ENCODE results near the gene MYO18B.

MYO18B gene

DNA sequence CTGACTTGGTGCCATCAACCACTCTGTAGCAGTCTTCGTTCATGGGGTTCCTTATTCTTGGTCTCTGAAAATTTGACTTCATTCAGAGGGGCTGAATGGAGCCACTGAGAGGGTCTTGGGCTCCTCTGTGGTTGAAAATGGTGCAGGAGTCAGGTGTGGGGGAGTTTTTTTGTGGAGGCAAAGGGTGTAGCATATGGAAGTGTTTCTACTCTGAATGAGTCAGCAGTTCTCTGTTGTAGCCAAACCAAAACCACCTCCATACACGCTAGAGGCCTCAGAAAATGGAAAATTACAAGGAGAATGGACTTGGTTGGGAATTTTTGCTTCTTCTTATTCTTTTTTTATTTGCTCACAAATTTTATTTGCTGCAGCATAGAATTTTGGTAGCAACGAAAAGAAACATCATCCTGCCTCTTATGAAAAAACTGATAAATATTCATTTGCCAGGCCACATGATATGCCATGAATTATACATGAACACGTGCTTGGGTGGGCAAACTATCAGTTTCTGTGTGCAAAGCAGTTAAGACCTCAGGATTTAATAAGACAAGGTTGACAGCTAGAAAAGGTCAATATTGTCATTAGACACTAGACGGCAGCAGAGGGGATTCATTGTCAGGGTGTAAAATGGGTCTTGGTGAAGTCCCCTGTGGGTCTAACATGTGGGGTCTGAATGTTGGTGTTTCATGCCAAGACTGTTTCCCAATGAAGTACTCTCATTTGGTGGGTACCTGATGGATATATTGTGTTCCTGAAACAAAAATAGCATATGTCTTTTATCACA lies 111.7 kb downstream of the MYO18B start:
- no peak for DNase-seq

DNA sequence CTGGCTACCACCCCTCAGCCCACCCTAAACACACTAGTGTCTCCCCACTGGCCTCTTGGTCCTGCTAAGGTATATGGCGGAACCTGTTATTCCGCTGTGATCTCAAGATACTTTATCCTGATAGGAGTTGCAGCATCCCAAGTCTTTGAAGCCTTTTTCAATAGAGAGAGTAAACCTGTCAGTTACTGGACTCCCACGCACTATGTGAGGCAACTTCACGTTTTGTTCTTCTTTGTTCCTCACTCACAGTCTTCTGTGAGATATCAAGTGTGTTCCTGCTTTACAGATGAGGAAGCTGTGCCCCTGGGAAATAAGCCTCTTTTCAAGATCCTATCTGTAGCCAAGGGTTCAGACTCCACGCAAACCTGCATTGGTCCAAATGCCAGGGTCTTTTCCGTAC lies 127.8 kb downstream of the MYO18B start:
- no peak for DNase-seq

DNA sequence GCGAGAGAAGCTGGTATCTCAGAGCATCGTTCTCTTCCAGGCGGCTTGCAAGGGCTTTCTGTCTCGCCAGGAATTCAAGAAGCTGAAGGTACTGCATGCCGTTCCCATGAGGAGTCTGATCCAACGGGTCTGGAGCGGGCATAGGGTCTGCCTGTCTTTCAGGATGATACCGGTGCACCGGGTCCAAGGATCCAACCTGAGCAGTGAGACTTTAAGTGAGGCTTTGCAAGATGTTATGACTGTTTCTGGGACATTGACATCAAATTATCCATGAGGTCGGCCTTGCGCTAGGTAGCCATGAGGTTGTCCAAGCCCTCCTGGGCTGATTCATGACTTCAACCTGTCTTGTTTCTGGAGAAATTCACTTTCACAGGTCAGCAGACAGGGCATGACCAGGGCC lies 132.3 kb downstream of the MYO18B start:
- DNase-seq: no peak

DNA sequence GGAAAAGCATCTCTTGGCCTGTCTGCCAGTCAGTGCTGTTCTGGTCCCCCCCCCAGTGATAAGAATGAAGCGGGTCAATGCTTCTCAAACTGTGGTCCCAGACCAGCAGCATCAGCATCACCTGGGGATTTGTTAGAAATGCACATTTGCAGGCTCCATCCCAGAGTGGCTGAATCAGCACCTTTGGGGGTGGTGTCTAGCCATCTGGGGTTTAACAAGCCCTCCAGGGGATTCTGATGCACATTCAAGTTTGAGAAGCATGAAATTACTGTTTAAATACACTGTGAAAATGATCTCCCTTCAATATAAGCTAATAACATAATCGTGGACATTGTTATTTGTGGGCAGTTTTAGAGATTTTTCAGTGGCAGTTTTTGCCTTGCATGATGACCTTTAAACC lies 133.5 kb downstream of the MYO18B start:
- DNase-seq: no peak

DNA sequence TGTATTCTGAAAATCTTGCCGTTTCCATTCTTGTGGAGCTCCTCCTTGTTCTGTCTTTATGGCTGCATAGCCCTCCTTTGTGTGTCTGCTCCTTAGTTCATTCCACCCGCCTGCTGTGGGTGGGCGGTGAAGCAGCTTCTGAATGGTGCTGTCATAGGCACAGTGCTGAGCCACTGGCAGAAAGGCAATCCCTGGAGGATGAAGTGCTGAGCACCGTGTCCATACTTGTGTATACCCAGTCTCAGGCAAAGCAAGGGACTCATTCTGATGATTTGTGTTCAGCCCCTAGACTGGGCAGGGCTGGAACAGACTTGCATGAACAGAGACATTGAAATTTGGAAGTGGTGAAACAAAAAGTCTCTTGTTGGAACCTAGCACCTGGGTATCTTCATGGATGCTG lies 134.9 kb downstream of the MYO18B start:
- DNase-seq: no peak

DNA sequence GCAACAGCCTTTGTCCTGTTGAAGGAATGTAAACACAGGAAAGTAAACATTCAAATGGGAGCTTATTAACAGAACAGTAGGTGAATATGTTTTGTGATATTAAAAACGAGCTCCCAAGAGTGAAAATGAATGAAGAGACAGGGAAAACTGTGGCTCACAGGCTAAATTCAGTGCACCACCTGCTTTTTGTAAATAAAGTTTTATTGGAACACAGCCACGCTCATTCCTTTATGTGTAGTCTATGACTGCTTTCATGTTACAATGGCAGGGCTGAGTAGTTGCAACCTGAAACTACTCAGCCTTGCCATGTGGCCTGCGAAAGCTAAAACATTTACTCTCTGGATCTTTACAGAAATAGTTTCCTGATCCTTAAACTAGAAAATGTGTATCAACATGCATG lies 136.9 kb downstream of the MYO18B start:
- DNase-seq: no peak

DNA sequence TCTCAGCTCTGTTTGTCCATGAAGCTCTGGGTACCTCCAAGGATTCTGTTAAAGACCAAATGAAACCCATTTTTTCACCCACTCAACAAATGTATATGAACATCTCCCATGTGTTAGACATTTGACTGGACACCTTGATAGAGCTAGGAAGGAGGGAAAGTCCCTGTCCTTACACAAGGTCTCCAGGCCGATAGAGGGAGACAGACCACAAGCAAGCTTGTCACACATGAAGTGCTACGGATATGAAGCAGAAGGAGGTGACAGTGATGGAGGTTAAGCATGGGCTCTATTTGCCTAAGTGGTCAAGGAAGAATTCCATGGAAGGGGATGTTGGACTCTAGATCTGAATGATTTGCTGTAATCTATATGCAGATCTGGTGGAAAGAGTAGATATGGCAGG lies 138.5 kb downstream of the MYO18B start:
- DNase-seq: no peak

DNA sequence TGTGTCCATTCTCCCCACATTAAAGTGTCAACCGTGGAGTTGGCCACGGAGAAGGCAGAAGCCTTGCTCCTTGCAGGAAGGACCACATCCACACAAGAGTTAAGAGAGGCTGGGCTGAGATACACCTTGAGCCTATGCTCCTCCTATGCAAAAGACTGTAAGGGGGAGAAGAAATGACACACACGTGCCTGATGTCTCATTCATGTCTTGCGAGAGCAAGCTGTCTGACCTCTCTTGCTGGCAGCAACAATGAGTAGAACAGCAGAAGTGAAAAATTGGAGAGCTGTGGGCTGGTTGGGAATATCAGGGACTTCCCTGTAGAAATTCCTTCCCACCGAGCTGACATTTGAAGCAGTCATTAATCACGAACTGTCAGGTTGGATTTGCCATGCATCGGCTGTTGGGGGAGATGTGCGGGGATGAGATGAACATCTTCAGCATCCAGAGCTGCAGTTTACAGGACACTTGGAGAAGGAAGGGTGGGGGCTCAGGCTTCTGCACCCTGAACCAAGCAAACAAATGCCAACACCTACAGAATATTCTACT lies 139.3 kb downstream of the MYO18B start:
- DNase-seq: no peak

DNA sequence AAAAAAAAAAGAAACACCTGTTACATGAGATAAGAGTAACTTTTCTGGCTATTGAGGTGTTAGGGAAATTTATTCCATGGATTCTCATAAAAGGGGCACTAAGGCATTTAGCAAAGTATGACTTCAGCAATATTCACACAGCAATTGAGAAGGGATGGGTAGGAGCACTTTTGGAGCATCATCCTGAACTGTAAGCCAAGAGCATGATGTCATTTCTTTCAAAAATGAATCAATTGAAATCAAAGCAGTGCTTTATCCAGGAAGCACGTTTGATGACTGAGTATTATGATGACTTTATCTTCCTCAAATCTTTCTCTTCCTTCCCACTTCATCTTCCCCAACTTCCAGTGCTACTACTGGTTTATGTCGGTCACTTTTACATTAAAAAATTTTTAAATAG lies 140.4 kb downstream of the MYO18B start:
- no peak for DNase-seq

DNA sequence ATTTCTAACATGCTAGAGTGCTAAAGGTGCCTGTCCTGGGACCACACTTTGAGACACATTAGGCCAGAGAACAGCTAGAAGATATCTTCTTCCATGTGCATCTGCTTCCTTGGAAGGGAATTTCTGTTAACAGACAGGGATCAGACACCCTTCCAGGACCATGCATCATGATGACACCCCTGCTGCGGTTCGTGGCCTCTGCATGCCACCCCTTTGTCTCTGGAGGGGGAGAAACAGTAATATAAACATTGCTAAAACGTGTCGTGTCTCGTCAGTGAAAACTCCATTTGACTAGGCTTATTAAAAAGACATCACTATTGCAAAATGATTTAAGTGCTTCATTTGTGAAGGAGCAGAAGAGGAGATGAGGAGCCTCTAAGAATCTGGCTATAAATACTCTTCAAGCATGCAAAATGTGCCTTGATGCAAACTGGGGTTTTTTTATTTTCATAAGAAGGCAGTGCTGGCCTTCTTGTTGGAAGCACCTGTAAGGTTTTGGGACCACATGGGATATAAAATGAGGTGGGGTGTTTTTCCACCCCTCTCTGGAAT lies 141.6 kb downstream of the MYO18B start:
- no peak for DNase-seq

DNA sequence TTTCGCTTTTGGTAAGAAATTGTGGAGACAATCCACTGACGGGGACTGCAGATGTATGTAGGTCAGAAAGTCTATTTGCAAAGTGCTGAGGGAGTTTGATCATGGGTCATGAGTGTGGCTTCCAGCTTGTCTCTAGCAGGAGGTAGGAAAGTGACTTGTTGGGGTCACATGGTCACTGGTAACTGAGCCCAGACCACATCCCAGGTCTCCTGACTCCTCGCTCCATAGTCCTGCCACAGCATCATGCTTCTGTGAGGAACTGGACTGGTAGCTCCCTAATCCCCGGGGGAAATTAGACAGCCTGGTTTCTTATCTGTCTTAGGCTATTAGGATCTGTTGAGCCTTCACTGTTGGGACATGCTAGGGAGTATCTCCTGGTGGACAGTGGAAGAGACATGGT lies 142.1 kb downstream of the MYO18B start:
- DNase-seq: no peak

DNA sequence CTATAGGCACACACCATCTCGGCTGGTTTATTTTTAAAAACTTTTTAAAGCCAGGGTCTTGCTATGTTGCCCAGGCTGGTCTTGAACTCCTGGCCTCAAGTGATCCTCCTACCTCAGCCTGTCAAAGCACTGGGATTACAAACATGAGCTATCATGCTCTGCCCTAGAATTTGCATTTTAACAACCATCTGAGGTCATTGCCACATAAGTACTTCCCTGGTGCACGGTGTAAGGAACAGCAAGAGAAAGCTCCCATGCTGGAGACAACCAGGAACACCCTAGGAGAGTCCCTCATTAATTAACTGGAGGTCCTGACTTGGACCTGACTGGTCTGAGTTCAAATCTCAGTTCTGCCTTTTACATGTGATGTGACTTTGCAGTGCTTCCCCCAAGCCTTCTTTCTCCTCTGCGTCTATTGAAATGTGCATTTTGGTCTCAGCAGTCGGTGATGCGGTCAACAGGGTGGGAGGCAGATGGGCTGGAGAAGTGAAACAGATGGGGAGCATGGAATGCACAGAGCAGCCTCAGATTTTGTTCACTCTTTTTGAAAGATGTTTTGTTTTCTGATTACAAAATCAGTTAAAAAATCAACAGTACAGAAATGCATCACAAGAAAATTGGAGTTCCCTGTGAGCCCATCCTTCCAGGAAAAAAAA lies 146.5 kb downstream of the MYO18B start:
- DNase-seq: no peak

DNA sequence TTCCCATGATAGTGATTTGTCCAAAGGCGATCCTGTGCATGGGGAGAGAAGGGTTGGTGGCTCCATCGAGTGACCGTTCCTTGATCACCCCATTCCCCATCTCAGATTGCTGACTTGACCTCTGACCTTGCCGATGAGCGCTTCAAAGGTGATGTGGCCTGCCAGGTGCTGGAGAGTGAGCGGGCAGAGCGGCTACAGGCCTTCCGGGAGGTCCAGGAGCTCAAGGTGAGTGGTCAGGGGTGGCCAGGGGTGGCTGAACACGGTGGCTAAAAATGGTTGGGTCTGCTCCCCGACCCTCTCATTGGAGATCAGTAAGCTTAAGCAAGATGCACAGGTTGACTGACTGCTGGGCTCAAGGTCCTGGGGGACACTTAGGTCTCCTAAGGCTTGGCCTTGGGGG lies 148.7 kb downstream of the MYO18B start:
- no peak for DNase-seq

DNA sequence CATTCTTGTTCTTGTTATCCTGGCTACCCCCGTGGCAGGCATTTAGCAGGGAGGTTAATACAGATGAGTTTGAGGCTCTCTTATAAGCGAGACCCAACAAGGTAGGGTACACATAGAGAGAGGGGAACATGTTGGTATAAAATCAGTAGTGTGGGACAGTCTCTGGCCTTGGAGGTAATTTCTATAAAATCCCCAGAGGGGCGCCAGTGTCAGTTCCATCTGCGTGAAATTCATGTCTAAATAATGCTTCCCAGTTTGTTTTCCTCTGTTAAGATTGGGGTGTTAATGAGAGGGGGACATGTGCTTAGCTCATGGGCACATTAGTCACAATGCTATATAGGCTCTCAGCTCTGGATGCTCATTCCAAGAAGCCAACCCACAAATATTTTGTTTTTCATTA lies 150.7 kb downstream of the MYO18B start:
- no peak for DNase-seq

DNA sequence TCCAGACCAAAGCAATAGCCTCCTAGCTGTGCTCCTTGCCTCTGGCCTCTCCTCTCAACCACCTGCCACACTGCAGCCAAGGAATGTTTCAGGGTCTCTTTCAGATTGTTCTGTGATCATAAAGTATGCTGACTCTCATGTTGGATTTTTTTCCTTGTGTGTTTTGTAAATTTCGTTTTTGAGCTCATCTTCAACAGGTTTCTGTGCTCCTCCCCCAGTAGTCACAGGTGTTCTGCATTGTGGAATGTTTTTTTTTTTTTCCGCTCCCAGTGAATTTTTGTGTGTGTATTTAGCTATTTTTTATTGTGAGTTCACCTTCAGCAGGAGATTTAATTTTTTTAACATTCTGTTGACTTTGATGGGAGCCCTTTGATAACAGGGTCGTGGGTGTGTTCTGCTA lies 153.7 kb downstream of the MYO18B start:
- DNase-seq: no peak

DNA sequence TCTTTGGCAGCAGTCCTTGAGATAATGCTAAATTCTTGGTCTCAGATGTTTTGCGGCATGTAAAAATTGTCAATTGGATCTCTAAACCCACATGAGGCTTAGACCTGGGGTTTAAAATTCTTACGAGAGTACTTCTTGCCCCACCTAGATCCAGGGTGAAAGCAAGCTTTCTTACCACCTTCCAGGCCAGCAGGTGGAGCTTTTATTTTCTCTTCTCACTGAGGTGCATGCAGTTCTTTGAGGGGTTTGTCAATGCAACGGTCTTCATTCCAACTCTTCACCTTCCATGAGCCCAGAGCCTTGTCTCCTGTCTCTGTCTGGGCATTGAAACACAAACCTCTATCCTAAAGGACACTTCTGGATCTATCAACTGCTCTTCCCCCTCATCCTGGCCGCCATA lies 154.1 kb downstream of the MYO18B start:
- no peak for DNase-seq

DNA sequence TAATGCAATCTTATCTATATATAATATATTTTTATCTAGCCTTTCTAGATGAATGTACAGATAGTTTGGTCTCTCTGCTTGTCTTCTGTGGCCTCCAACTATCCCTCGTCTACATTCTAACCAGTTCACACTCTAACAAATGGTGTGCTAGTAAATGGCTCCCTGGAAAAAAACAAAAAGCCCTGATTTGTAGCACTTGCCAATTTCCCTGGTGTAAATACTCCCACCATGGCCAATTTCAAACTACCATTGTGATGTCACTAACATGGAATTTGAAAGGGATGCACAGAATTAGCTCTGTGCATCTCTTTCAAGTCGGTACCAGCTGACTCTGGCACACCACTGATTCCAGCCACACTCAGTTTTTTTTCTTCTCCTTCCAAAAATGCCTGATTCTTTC lies 154.6 kb downstream of the MYO18B start:
- no peak for DNase-seq

DNA sequence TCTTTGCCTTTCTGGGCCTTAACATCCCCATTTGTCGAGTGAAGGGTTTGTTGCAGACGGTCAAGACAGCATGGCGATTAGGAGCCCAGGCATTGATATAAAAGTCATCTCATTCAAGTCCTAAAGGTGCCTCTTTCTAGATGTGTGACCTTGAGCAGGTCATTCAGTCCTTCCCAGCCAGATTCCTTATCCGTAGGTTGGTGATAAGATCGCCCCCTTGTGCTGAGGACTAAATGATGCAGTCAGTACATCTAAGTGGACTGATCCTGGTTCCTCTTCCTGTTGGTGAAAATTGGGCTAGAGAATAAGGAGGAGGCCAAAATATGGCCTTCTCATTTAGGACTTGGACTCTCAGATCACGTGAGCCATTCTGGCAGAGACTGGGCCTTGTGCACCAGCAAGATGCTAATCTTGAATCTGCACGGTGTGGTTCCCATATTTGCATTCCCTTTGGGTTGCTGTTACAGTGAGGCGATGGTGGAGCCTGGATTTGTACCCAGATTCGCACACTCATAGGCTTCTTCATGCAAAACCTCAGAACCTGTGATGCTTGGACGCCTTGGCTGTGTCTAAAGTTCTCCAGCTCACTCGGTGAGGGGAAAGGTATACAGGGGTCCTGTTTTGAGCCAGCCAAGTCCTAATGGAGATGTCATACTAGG lies 156.8 kb downstream of the MYO18B start:
- DNase-seq: no peak

DNA sequence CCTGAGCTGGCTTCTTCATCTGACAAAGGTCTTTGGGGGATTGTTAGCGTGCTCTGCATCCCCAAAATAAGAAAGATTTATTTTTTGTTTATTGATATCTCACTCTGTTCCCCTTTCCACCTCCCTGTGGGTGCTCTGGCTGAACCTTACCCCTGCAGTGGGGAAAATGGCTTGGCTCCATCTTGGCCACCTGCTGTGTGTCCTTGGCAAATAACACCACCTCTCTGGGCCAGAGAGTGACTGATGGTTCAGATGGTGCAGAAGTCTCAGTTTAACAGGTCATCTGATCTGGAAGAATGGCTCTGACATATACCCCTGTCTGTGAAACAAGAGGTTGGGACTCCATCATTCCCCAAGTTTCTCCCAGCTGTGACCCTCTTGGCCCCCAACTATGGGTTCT lies 157.6 kb downstream of the MYO18B start:
- DNase-seq: no peak

DNA sequence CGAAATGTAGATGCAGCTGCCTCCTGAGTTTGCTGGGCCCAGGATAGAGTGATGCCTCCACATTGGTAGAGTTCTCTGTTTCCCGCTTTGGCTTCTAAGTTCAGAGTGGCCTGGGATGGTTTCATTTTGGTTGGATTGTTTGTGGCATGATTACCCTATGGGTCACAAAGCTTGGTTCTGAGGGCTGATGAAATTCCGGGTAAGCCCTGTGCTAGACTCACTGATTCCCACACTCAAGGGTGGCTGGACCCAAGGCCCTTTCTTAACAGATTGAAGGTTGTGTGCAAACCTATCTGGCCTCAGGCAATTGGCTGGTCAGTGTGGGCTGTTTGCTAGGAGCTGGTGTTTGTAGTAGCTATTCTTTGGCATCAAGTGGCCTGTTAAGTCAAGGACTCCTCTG lies 158.4 kb downstream of the MYO18B start:
- DNase-seq: no peak

DNA sequence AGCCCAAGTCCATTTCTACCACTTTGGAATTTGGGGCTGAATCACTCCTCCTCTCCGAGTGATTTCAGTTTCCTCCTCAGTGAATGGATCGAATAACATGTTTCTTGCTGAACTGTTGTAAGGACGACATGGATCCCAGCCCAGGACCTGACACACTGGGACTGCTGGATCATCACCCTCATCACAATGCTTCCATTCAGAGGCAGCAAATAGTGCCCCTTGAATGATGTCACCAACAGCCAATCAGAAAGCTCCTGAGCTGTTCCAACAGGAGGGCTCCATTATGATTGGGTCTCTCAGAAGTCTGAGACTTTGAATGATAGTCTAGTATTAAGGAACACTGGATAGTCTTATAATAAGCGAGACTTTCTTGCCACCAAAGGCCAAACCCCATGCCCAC lies 158.9 kb downstream of the MYO18B start:
- no peak for DNase-seq

DNA sequence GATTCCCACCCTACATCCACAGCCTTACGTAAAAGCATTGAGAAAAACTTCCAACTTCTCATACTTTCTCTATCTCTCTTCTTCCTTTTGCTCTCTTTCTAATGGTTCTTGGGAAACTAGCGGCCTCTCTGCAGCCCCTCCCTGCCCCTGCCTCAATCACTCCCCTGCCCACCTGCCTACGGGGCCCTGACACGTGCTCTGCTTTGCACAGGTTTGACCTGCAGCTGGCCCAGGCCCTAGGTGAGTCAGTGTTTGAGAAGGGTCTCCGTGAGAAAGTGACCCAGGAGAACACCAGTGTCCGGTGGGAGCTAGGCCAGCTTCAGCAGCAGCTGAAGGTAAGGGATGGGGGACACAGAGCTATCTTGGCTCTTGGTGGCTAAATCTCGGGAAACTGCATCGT lies 160.4 kb downstream of the MYO18B start:
- DNase-seq: no peak

DNA sequence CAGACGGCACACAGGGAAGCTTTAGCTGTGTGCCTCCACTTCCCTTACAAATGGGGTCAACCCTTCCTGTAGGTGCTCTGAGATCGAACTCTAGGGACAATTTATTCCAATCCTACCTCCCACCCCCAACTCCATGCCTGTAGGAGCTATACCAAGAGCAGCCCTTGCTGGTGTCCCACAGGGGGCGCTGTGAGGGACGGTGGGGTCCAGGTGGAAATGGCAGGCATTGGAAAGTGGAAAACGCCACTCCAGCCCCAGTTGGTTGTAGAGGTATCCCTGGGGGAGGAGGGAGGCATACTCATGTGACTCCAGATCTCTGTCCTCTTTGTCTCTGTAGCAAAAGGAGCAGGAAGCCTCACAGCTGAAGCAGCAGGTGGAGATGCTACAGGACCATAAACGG lies 161.3 kb downstream of the MYO18B start:
- DNase-seq: no peak

DNA sequence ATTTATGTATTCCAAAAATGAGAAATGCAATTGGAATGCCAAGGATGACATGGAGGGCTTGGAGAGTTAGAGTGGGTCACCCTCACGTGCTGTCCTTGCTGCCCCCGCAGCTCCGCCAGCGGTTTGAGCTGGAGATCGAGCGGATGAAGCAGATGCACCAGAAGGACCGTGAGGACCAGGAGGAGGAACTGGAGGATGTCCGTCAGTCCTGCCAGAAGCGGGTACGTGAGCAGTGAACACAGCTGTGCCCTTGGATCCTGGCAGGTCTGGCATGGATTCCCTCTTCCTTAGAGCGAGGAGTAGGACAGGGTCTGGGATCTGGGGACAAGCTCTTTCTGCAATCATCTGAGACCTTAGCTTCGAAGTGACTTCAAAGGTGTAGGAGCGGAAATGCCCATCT lies 166.2 kb downstream of the MYO18B start:
- no peak for DNase-seq
